ENCODE measurements around the gene CCDC137. TPM values are rescaled to one million over a fixed set of nuclear protein-coding genes. Genes with fewer than 3 reads are reported as not detected.

Gene CCDC137
- total and polyA plus RNA-seq, 2 of the 13 experiments (the other 11 are each of a cell fraction or from before 2014, with no cell fraction given): 14.6 to 39.1 TPM

DNA sequence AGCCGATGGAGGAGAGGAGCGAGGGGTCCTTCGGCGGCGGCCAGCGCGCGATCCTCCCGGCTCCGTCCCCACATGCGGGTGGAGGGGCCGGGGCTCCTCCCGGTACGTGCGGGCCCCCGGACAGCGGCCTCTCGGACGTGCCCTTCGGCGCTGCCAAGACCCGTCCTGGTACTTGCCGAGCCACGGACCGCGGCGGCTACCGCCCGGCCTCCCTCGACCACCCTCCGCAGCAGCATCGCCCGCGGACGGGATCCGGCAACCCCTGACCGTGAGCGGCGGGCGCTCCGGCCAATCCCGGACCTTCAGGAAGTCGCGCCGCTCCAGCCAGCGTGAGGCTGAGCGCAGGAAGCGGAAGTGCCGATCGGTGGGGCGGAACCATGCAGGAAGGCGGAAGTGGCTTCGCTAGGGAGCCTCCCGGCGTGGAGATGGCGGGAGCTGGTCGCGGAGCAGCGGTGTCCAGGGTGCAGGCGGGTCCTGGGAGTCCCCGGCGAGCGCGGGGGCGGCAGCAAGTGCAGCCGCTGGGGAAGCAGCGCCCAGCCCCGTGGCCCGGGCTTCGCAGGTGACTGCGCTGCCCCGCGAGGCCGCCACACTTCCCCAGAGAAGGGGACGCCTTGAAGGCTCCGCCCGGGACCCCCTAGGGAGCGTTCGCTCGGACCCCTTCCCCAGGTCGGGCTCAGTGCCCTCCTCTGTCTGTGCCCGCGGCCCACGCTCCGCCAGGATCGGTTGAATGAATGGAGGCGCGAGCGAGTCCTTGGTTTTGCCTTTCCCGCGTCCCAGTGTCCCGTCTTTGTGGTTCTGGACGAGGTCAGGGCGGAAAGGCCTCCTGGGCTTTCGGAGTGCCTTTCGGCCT, at the start of gene CCDC137, which contains the start of gene OXLD1 (continued):
- TF ChIP-seq, protein P1, sequence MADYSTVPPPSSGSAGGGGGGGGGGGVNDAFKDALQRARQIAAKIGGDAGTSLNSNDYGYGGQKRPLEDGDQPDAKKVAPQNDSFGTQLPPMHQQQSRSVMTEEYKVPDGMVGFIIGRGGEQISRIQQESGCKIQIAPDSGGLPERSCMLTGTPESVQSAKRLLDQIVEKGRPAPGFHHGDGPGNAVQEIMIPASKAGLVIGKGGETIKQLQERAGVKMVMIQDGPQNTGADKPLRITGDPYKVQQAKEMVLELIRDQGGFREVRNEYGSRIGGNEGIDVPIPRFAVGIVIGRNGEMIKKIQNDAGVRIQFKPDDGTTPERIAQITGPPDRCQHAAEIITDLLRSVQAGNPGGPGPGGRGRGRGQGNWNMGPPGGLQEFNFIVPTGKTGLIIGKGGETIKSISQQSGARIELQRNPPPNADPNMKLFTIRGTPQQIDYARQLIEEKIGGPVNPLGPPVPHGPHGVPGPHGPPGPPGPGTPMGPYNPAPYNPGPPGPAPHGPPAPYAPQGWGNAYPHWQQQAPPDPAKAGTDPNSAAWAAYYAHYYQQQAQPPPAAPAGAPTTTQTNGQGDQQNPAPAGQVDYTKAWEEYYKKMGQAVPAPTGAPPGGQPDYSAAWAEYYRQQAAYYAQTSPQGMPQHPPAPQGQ (CRISPR knock-in tag; IDR thresholded peaks at IDR 0.05; ENCODE audit: borderline replicate concordance): peak; percentile 79; the same call in 1 of the 2 replicates
- no peak for TF ChIP-seq SYNCRIP (IDR thresholded peaks at IDR 0.05; ENCODE audit: insufficient read depth, low read depth, low read length)
- no peak for TF ChIP-seq ZNF746 (CRISPR knock-in tag; IDR thresholded peaks at IDR 0.05)
- TF ChIP-seq HNRNPLL (IDR thresholded peaks at IDR 0.05; ENCODE audit: low read depth, low read length, poor library complexity, severe bottlenecking): peak; percentile 56
- 0 out of 2 replicates have a peak, but pooled peaks have one; percentile 39 for TF ChIP-seq ZNF253 (CRISPR knock-in tag; IDR thresholded peaks at IDR 0.05; ENCODE audit: borderline replicate concordance)
- TF ChIP-seq SMARCE1 (IDR thresholded peaks at IDR 0.05; ENCODE audit: borderline replicate concordance): no peak
- TF ChIP-seq, protein P2, sequence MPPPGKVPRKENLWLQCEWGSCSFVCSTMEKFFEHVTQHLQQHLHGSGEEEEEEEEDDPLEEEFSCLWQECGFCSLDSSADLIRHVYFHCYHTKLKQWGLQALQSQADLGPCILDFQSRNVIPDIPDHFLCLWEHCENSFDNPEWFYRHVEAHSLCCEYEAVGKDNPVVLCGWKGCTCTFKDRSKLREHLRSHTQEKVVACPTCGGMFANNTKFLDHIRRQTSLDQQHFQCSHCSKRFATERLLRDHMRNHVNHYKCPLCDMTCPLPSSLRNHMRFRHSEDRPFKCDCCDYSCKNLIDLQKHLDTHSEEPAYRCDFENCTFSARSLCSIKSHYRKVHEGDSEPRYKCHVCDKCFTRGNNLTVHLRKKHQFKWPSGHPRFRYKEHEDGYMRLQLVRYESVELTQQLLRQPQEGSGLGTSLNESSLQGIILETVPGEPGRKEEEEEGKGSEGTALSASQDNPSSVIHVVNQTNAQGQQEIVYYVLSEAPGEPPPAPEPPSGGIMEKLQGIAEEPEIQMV (CRISPR knock-in tag; IDR thresholded peaks at IDR 0.05; ENCODE audit: low read depth): peak; percentile 84
- TF ChIP-seq RBAK (CRISPR knock-in tag; IDR thresholded peaks at IDR 0.05): no peak
- peak; percentile 70 for TF ChIP-seq HOXD1 (CRISPR knock-in tag; IDR thresholded peaks at IDR 0.05)
- TF ChIP-seq SALL2 (CRISPR knock-in tag; IDR thresholded peaks at IDR 0.05): no peak
- TF ChIP-seq, protein P3, sequence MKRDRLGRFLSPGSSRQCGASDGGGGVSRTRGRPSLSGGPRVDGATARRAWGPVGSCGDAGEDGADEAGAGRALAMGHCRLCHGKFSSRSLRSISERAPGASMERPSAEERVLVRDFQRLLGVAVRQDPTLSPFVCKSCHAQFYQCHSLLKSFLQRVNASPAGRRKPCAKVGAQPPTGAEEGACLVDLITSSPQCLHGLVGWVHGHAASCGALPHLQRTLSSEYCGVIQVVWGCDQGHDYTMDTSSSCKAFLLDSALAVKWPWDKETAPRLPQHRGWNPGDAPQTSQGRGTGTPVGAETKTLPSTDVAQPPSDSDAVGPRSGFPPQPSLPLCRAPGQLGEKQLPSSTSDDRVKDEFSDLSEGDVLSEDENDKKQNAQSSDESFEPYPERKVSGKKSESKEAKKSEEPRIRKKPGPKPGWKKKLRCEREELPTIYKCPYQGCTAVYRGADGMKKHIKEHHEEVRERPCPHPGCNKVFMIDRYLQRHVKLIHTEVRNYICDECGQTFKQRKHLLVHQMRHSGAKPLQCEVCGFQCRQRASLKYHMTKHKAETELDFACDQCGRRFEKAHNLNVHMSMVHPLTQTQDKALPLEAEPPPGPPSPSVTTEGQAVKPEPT (CRISPR knock-in tag; IDR thresholded peaks at IDR 0.05; ENCODE audit: low read depth): 0 out of 2 replicates have a peak, but pooled peaks have one; percentile 54
- TF ChIP-seq, protein P4, sequence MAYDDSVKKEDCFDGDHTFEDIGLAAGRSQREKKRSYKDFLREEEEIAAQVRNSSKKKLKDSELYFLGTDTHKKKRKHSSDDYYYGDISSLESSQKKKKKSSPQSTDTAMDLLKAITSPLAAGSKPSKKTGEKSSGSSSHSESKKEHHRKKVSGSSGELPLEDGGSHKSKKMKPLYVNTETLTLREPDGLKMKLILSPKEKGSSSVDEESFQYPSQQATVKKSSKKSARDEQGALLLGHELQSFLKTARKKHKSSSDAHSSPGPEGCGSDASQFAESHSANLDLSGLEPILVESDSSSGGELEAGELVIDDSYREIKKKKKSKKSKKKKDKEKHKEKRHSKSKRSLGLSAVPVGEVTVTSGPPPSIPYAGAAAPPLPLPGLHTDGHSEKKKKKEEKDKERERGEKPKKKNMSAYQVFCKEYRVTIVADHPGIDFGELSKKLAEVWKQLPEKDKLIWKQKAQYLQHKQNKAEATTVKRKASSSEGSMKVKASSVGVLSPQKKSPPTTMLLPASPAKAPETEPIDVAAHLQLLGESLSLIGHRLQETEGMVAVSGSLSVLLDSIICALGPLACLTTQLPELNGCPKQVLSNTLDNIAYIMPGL (CRISPR knock-in tag; IDR thresholded peaks at IDR 0.05; ENCODE audit: borderline replicate concordance in 1 of 2, low read depth in 1 of 2): peak; percentile 80 to 89; a peak in 3 of 4 replicates
- TF ChIP-seq FOXC1 (CRISPR knock-in tag; IDR thresholded peaks at IDR 0.05; ENCODE audit: borderline replicate concordance): no peak; the same call in 1 of the 2 replicates
- TF ChIP-seq, protein P5, sequence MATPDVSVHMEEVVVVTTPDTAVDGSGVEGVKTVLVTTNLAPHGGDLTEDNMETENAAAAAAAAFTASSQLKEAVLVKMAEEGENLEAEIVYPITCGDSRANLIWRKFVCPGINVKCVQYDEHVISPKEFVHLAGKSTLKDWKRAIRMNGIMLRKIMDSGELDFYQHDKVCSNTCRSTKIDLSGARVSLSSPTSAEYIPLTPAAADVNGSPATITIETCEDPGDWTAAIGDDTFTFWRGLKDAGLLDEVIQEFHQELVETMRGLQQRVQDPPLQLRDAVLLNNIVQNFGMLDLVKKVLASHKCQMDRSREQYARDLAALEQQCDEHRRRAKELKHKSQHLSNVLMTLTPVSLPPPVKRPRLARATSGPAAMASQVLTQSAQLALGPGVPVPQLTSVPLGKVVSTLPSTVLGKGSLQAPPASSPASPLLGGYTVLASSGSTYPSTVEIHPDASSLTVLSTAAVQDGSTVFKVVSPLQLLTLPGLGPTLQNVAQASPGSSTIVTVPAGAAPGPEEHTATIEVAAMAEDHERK (CRISPR knock-in tag; IDR thresholded peaks at IDR 0.05; ENCODE audit: low read depth): peak; percentile 64
- 0 out of 2 replicates have a peak, but pooled peaks have one; percentile 62 for TF ChIP-seq KLF6 (CRISPR knock-in tag; IDR thresholded peaks at IDR 0.05)
